Endothelial cell of umbilical vein (primary cell): Measurements from ENCODE around the gene SGTA.

Experiments
- CTCF ChIP-seq, 2 donors: IDR thresholded peaks; 1 replicate in 1 of 2; 2 replicates in 1 of 2; pipeline ENCODE4 v1.5.1; 2011; ENCODE audit warnings: low read length in 2 of 2, mild to moderate bottlenecking in 2 of 2, moderate library complexity in 2 of 2, control low read depth in 1 of 2, inconsistent platforms in 1 of 2, low read depth in 1 of 2; ENCODE audit not compliant: insufficient read depth in 1 of 2; ENCODE audit errors: extremely low read depth in 1 of 2
- EZH2 ChIP-seq: IDR thresholded peaks from 2 replicates; pipeline ENCODE4 v1.6.1; 2012; ENCODE audit warnings: borderline replicate concordance, low read depth, mild to moderate bottlenecking, moderate library complexity, low read length, inconsistent platforms; ENCODE audit not compliant: severe bottlenecking
- FOS ChIP-seq: IDR thresholded peaks from 2 replicates; pipeline ENCODE4 v1.6.1; 2011; ENCODE audit warnings: mild to moderate bottlenecking, low read length, moderate library complexity, borderline replicate concordance; ENCODE audit not compliant: insufficient read depth
- MAX ChIP-seq: IDR thresholded peaks from 2 replicates; pipeline ENCODE4 v1.6.1; 2011; ENCODE audit not compliant: insufficient read depth, insufficient read length
- MYC ChIP-seq: IDR thresholded peaks from one replicate; pipeline ENCODE4 v1.6.1; 2011; ENCODE audit warnings: mild to moderate bottlenecking, low read depth, low read length
- POLR2A ChIP-seq: IDR thresholded peaks from 2 replicates; pipeline ENCODE4 v1.6.1; 2012; ENCODE audit warnings: low read depth, mild to moderate bottlenecking, control low read depth, low read length
- POLR2AphosphoS5 ChIP-seq: IDR thresholded peaks from 2 replicates; pipeline ENCODE4 v1.6.1; 2012; ENCODE audit warnings: low read depth, mild to moderate bottlenecking, control low read depth, low read length, moderate library complexity; ENCODE audit not compliant: insufficient read depth

DNA sequence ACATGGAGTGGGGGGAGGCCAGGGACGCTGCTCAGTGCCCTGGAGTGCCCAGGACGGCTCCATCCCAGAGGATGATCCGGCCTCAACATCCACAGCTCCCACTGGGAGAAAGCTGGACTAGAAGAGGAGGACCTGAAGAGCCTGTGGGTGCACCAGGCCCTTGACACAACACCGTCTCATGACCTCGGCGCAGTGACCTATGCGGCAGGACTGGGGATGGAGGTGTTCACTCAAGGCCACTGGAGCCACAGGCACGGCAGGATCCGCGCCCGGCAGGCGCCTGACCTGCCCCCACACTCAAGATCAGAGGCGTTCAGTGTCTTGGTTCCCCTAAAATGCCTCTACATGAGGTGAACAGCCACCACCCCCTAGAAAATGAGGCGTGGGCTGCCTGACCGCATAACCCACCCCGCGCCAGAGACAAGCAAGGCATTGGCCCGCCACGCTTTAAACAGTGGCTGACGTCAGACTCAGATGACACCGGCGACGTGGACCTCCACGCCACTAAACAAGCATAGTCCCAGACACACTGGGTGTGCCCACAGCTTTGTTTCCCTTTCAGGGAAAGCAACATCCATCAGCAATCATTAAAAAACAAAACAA, 8.0 kb downstream of the SGTA start:
- no peak for TF ChIP-seq CTCF (IDR thresholded peaks at IDR 0.05; ENCODE audit: extremely low read depth in 1 of 2, insufficient read depth in 1 of 2, low read depth in 1 of 2, low read length in 2 of 2)
- TF ChIP-seq POLR2A = no peak
- TF ChIP-seq EZH2 = no peak
- no peak for TF ChIP-seq MYC
- TF ChIP-seq MAX = no peak
- no peak for TF ChIP-seq FOS
- TF ChIP-seq POLR2AphosphoS5 = no peak
